Stimulated activated CD8-positive, alpha-beta memory T cell treated with anti-CD3 and anti-CD28 coated beads, Interleukin-7, amount 100 ng/mL, for 48 hours (primary cell): ENCODE data around the gene PRKACG.

Experiments used
- DNase-seq, 2 donors: peaks; one replicate each; pipeline ENCODE4 v3.0.0-alpha.2; 2020; ENCODE audit warnings: low read depth in 1 of 2; ENCODE audit errors: extremely low read depth in 1 of 2

The PRKACG gene

GRCh38 chr9:68983522-68984424, 30.1 kb downstream of the PRKACG start:
- no peak for DNase-seq

GRCh38 chr9:68983008-68983411, 30.9 kb downstream of the PRKACG start:
- no peak for DNase-seq

- no peak for DNase-seq
Observed at GRCh38 chr9:68981789-68982188, 32.1 kb downstream of the PRKACG start.

- no peak for DNase-seq
Observed at GRCh38 chr9:68980341-68980914, 33.5 kb downstream of the PRKACG start.

- DNase-seq, result peak in 1 of 2 donors; percentile 29
Observed at GRCh38 chr9:68979538-68980314, 34.2 kb downstream of the PRKACG start.

- no peak for DNase-seq
Observed at GRCh38 chr9:68978501-68978900, 35.4 kb downstream of the PRKACG start.

GRCh38 chr9:68978066-68978465, 35.8 kb downstream of the PRKACG start:
- no peak for DNase-seq

GRCh38 chr9:68975365-68976043, 38.4 kb downstream of the PRKACG start:
- DNase-seq, result no peak

GRCh38 chr9:68974901-68975300, 39.0 kb downstream of the PRKACG start:
- no peak for DNase-seq

- peak in 1 of 2 donors; percentile 31 for DNase-seq
Observed at GRCh38 chr9:68974431-68974830, 39.5 kb downstream of the PRKACG start.

- DNase-seq, result no peak
Observed at GRCh38 chr9:68973619-68974018, 40.3 kb downstream of the PRKACG start.

- no peak for DNase-seq
Observed at GRCh38 chr9:68970151-68970550, 43.8 kb downstream of the PRKACG start.

GRCh38 chr9:68969538-68969937, 44.4 kb downstream of the PRKACG start:
- DNase-seq, result no peak

- DNase-seq, result no peak
Observed at GRCh38 chr9:68967800-68968199, 46.1 kb downstream of the PRKACG start.

GRCh38 chr9:68966496-68966944, 47.4 kb downstream of the PRKACG start:
- no peak for DNase-seq

GRCh38 chr9:68964765-68965164, 49.1 kb downstream of the PRKACG start:
- no peak for DNase-seq

- no peak for DNase-seq
Observed at GRCh38 chr9:68964102-68964541, 49.8 kb downstream of the PRKACG start.

GRCh38 chr9:68963416-68963815, 50.5 kb downstream of the PRKACG start:
- no peak for DNase-seq
